Fibroblast of villous mesenchyme (primary cell): ENCODE results near the gene GFPT1. TPM values are rescaled to one million over a fixed set of nuclear protein-coding genes. Genes with fewer than 3 reads are reported as not detected.
A peak's percentile ranks its signal among the peaks of the same experiment; 100 is the strongest.
"Not testable (repeated sequence)": the region's sequence is repeated elsewhere in the genome, so short reads cannot be mapped to it uniquely, and the experiment has no call there.

Source experiments
- DNase-seq: peaks from one replicate; pipeline ENCODE4 v3.0.0-alpha.2; 2010; ENCODE audit warnings: low read depth
- H3K4me3 ChIP-seq: 2 replicates; pipeline ENCODE4 v1.5.1; 2011; ENCODE audit warnings: low read depth, mild to moderate bottlenecking, low read length
- total RNA-seq: library from RNA; depleted of rRNA; stranded (reverse); fragments of >200 nt; gene quantifications from 2 replicates; pipeline ENCODE4 v1.2.3, GENCODE V29; 2012
- TF ChIP-seq, protein P1 (sequence below): IDR thresholded peaks from 2 replicates; pipeline ENCODE4 v1.5.1; 2012; ENCODE audit warnings: low read depth, mild to moderate bottlenecking, low read length; ENCODE audit not compliant: insufficient read depth

Gene GFPT1
- total RNA-seq, 1 donor, result 75.1 TPM

DNA sequence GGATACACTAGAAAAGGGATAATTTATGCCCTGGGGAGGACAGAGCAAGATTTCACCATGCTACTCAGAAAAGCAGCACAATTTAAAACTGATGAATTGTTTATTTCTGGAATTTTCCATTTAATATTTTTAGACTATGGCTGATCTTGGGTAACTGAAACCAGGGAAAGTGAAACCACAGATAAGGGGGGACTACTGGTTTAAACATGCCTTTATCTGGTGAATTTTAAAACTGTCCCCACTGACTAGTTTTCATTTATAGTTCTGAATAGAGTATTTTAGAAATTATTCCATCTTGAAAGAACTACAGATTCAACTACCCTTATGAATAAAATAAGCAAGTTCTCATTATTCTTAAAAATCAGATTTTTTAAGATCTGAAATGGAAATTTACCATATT, 35.2 kb upstream of the GFPT1 start:
- no peak overlapping the region for H3K4me3 ChIP-seq
- TF ChIP-seq, protein P1, sequence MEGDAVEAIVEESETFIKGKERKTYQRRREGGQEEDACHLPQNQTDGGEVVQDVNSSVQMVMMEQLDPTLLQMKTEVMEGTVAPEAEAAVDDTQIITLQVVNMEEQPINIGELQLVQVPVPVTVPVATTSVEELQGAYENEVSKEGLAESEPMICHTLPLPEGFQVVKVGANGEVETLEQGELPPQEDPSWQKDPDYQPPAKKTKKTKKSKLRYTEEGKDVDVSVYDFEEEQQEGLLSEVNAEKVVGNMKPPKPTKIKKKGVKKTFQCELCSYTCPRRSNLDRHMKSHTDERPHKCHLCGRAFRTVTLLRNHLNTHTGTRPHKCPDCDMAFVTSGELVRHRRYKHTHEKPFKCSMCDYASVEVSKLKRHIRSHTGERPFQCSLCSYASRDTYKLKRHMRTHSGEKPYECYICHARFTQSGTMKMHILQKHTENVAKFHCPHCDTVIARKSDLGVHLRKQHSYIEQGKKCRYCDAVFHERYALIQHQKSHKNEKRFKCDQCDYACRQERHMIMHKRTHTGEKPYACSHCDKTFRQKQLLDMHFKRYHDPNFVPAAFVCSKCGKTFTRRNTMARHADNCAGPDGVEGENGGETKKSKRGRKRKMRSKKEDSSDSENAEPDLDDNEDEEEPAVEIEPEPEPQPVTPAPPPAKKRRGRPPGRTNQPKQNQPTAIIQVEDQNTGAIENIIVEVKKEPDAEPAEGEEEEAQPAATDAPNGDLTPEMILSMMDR, result no peak
- DNase-seq, result peak; percentile 53

GRCh38 chr2:69419111-69419510, 32.1 kb upstream of the GFPT1 start:
- DNase-seq, result not testable (repeated sequence)

GRCh38 chr2:69416147-69416546, 29.1 kb upstream of the GFPT1 start:
- no peak for DNase-seq
- H3K4me3 ChIP-seq, result no peak overlapping the region
- TF ChIP-seq, protein P1, result no peak

More at GRCh38 chr2:69419111-69419510, 32.1 kb upstream of the GFPT1 start:
- not testable (repeated sequence) for H3K4me3 ChIP-seq

- no peak for DNase-seq
- H3K4me3 ChIP-seq, result no peak overlapping the region
- TF ChIP-seq, protein P1, result no peak
These were observed 24.1 kb upstream of the GFPT1 start for GRCh38 chr2:69411120-69411519.

DNA sequence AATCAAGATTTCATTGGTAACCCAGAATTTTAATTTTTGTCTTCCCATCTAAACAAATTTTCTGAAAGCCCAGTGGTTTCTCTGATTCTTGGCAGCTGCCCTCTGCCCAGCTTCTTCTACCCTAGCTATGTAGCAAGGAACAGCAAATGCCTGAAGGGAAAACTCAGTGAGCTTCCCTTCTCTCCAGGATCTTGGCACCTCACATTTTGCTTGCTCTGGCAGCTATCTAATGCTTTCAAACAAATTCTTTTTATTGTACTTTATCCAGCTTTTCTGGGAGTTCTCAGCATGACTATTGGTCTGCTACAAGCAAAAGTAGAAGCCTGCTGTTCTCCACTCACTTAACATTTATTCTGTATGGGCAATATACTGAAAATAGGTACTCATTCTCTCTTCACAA, 18.3 kb upstream of the GFPT1 start:
- TF ChIP-seq, protein P1, result no peak
- no peak for DNase-seq
- no peak overlapping the region for H3K4me3 ChIP-seq

DNA sequence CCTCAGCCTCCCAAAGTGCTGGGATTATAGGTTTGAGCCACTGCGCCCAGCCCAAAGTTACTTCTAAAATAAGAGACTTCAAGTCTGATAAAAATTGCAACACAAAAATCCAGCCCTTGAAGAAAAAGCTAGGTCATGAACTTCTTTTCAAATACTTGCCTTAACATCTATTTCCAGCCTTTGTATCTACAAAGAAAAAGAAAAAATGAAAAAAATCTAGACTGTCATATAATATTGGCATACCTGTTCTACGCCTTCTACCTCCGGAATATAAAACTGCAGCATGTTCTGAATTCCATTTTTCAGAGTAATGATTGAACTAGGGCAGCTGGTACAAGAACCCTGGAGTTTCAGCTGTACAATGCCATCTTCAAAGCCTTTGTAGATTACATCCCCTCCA, 13.1 kb upstream of the GFPT1 start:
- no peak for DNase-seq
- TF ChIP-seq, protein P1, result no peak
- no peak overlapping the region for H3K4me3 ChIP-seq

DNA sequence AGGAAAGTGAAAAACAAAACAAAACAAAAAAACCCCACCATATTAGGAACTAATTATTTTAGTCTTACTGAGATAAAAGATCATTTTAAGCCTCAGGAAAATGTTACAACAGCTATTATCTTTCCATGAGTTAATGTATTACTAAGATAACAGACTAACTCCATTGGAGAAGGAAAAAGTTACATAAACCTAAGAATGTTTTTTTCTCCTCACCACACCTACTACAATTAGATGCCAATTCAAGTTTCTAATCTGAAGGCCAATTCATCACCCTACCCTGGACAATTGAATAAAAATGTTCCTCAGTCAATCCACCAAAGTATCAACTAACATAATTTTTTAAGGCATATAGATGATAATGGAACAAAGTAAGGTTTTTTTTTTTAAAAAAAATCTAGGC, 10.2 kb upstream of the GFPT1 start:
- no peak for DNase-seq
- H3K4me3 ChIP-seq, result no peak overlapping the region

More for the DNA sequence above, 10.2 kb upstream of the GFPT1 start:
- TF ChIP-seq, protein P1, result no peak
